Cortex of kidney (tissue), 1 donor: ENCODE measurements around the gene OR56A3.

ENCODE experiments used
- DNase-seq: peaks from one replicate; lab custom pipeline; 2025; lab: John Stamatoyannopoulos, UW

Gene OR56A3

DNA sequence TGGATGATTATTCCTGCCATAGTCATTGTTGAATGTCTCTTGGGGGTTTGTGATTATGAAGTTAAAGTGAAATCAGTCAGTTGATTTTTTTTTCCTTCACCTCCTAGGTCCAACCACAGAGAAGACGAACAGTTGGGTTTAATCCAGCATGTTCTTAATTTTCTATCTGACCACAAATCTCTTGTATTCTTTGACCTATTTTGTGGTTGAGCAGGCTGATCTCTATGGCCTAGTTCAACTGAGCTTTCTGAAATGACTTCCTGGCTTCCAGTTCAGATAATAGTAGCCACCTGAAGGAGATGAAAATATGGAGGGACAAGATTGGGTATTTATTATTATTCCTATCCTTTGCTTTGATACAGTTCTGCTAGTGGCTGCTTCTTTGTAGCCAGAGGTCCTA, 31.5 kb downstream of the OR56A3 start:
- DNase-seq, result no peak

DNA sequence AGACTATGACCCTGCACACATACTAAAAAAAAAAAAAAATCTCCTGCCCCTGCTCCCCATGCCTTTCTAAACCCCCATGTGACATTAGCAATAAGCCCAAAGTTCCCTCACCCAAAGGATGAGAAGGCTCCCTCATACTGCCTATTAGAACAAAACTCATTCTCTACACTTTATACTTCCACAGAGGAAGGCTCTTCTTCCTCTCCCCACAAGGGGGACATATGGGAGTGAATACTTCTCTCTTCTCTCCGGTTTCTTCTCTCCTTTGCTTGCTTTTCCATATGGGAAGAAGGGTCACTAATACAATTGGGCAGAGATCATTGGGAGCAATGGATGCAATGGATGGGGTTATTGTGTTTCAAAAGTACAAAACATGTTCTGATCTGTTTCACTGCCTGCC, 41.4 kb downstream of the OR56A3 start:
- DNase-seq, result no peak

DNA sequence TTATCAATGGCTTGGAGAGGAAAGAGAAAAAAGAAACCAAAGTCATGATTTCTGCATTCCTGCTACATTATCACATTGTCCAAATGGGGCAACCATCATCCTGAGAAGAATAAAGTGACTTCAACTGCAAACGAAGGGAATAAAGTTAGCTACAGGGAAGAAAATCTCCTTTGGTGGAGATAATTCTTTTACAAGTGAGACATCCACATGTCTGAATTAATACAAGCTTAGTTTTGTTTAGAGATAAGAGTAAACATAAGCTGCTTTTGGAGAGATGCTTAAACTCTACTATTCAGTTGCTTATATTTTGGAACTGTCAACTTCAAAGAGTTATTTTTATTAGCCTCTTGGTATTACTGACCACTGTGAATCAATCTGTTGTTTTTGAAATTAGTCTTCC, 44.8 kb downstream of the OR56A3 start, which contains the start of gene OR52L1:
OR52L1 (minus strand) TSS at position 101 of the 400 bp plus-strand sequence; CDS start at position 46, 55 bp downstream.
- no peak for DNase-seq

GRCh38 chr11:5989203-5989602, 47.2 kb downstream of the OR56A3 start:
- DNase-seq, result no peak

GRCh38 chr11:5992150-5992549, 50.1 kb downstream of the OR56A3 start:
- DNase-seq, result no peak

DNA sequence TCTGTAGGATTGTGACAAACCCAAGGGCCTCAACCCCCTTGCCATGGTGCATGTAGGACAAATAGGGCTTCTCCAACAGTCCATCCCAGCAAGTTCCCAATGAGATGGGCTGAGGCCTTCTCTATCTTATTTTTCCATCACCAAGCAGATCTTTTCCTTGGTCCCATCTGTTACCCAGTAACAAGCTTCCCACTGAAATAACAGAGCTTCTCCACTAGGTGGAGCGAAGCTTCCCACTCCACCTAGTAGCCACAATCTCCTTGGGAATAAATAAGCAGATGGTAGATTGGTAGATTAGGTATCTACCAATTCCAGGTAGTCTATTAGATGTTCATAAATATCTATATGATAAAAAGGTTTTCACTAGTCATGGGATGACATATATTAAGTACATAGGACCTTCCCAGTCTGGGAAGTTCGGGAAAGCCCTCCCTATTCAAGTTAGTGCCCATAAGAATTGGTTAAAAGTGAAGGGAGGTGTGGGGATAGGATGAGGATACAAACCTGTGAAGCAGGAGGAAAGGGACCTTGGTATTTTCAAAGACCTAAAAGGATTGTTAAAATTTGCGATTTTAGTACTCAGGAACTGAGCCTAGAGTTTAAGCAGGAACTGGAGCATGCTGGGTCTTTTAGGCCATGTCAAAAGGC, 50.7 kb downstream of the OR56A3 start:
- DNase-seq, result no peak

GRCh38 chr11:5994791-5995190, 52.7 kb downstream of the OR56A3 start:
- no peak for DNase-seq
